ENCODE measurements around the gene USP25.

Gene USP25

DNA sequence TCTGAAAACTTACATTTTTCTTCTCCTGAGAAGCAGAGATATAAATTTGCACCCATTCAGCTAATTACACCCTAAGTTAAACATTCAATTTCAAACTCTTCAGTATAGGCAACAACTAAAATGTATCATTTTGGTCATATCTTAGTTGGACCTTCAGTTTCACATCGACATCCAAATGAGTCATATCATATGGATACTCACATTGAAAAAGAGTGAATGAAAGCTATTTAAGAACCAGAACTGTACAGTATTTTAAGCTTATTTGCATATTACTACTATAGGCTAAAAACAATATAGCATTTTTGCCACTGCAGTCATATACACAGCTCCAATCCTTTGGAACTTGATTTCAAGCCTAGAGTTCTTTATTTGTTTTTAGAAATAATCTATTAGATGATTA, 33.6 kb downstream of the USP25 start:
- DNase-seq (ENCODE audit: low read depth): no peak

GRCh38 chr21:15764878-15765277, 35.1 kb downstream of the USP25 start:
- DNase-seq (ENCODE audit: low read depth): no peak

DNA sequence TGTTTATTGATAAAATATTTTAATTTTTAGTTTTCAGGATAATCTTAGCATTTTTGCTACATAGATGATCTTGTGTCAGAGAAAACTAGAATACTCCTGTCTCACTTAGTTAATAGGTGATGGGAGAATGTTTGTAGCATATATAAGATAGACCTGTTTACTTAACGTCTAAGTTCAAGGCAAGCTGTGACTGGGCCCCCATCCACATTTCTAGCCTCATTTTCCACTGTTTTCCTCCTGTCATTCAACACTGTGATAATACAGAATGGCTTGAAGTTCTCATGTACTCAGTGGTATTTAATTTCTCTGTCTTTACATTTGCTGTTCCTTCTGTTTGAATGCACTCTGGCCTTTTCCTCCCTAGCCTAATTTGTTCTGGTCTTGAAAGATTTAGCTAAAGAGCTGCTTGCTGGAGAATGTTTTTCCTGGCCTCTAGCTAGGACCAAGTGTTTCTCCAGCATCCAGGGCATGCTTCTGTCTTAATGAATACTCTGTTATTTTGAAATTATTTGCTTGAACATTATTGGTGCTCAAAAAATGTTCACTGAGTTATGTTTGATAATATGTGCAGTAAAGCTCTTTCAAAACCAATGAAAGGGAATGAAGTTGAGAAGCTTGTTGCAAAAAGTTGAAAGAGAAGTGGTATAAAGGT, 37.3 kb downstream of the USP25 start:
- DNase-seq (ENCODE audit: low read depth): no peak

DNA sequence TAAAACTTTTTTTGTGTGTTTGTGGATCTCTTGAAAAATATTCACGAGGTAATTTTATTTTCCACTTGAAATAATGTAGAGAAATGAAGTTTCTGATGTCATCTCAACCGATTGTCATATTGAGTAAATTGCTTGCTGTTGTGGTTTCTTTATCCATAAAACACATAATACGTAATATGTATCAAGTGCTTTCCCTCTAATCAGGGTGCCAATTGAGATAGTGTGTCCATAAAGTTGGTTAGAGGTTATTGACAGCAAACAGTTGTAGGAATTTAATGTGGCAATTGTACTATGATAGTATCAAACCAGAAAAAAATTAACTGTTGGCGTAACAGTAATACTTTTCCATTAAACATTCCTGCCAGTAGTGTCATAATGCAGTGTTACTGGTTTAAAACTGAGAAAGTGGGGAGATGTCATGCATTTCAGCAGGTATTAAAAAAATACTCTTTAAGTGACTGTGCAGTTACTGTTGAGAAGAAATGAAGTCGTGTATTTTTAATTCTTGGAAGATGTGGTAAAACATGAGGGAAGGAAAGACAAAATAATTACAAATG, 38.3 kb downstream of the USP25 start:
- DNase-seq (ENCODE audit: low read depth): peak; percentile 29

- DNase-seq (ENCODE audit: low read depth): no peak
Measured at GRCh38 chr21:15768853-15769252, 39.1 kb downstream of the USP25 start.

- no peak for DNase-seq (ENCODE audit: low read depth)
Measured at GRCh38 chr21:15771311-15771710, 41.5 kb downstream of the USP25 start.

DNA sequence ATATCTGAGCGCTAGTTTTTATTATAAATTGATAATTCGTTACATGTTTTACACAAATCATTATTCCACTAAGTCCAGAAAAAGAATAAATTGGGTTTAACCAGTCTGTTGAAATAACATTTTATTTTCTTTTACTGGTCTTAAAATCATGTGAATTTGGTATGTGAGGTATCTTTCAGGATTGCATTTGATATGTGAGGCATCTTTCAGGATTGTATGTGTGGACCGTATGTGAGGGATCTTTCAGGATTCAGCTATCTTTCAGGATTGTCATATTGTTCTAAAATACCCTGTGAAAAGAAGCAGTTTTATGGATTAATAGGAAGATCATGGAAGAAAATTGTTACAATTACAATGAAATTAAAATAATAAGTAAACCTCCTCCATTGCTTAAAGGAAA, 42.9 kb downstream of the USP25 start:
- DNase-seq (ENCODE audit: low read depth): peak; percentile 43

GRCh38 chr21:15774590-15774989, 44.8 kb downstream of the USP25 start:
- peak; percentile 56 for DNase-seq (ENCODE audit: low read depth)

GRCh38 chr21:15775291-15775690, 45.5 kb downstream of the USP25 start:
- DNase-seq (ENCODE audit: low read depth): no peak

DNA sequence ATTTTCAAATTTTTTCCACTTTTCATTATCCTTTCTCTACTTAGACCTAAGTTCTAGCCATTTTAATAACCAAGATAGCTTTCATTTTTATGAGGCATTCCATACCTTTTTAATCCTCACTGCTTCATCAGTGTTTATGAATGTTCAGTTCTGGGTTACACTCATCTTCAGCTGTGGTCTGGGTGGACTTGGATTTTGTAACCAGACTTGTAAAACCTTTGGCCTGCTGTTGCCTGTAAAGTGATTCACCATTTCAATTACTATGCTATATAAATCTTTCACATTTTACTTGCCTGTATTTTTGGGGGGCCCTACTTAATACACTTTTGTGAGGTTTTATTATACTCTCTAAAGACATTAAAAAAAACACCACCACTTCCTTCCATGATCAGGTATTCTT, 46.2 kb downstream of the USP25 start:
- peak; percentile 90 for DNase-seq (ENCODE audit: low read depth)

- no peak for DNase-seq (ENCODE audit: low read depth)
Measured at GRCh38 chr21:15776818-15777217, 47.0 kb downstream of the USP25 start.

GRCh38 chr21:15781986-15782385, 52.2 kb downstream of the USP25 start:
- DNase-seq (ENCODE audit: low read depth): no peak

- peak; percentile 69 for DNase-seq (ENCODE audit: low read depth)
Measured at GRCh38 chr21:15788847-15789523, 59.2 kb downstream of the USP25 start.

DNA sequence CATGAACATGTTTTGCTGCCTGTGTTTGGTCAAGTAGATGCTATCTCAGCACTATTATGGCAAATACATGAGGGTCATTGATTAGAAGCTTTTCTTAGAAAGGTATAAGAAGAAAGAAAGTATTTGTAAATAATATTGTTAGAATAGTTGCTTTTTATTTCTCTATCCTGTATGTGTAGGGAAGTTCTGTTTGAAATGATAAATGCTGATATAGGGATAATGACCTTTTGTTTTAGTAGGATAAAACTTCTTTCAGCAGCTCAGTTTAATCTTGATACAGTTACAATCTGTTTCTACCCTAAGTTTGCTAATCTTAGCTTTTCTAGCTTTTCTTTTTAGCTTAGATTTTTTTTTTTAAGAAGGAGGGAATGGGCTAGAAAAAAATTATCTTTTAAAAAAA, 63.3 kb downstream of the USP25 start:
- no peak for DNase-seq (ENCODE audit: low read depth)

DNA sequence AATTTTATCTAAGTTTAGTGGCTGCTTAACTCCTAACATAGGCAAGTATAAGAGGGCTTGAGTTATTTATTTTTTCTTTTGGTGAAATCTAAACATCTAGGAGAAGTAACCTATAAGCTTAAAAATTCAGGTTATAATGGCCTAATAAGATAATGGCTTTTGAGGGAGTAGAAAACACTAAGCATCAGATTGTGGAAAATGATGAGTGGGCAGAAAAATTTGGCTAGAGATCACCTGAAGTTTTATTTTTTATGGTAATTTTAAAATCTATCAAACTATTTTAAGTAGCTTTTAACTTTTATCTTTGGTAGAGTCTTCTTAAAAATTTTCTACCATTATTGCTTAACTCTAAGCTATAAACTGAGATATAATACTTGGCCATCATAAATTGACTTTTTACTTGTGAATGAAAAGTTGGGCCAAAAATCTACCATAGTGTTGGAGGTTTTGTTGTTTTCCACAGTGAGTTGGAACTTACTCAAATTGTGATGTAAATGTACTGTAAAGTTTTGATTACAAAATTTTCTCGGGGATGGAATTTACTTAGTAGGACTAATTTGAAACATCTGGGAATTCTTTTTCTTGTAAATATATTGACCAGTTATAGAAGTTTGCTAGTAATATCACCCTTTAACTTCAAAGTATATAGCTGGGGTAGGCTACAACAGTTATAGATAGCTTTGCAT, 63.9 kb downstream of the USP25 start:
- DNase-seq (ENCODE audit: low read depth): peak; percentile 30

DNA sequence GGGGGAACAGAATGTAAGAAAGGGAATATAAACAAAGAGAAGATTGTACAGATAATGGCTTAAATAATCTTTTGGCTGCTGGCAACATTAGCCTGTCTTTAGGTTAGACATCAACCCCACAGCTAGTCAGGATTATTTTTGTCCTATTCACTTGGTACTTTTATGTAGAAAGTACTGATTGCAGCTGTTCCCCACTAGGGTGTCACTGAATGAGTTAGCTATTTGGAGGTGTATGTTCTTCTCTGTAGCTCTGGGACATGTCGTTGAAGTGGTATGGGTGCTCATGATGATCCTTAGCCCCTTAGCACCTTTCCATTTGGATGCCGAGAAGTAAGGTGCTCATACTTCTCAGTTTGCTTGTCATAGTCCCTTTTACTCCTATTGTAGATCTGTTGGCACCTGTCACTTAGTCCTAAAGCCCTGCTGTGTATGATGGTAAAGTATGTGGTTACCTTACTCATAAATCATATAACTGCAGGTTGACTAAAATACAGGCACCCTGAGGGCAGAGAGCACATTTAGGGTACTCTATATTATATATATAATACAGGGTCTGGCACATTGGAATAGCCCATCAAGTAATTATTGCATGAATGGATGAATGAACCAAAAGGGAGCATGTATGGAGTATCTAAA, 64.6 kb downstream of the USP25 start:
- DNase-seq (ENCODE audit: low read depth): no peak

DNA sequence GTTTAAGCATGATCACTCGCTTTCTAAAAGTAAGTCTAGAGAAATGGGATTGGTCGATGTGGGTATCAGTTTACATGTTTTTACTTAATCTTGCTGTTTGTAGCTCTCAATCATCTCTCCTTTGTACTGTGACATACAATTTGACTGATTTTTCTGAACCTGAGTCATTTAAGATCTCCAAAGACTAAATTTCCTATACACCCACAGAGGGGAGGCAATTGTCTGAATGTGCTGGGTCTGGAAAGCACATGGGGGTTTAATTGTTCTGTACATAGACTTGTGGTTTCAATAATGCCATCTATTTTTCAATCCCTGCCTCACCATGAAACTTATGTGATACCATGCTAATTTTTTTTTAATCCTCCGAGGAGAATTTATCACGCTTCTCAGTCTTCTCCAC, 65.8 kb downstream of the USP25 start:
- no peak for DNase-seq (ENCODE audit: low read depth)

- DNase-seq (ENCODE audit: low read depth): no peak
Measured at GRCh38 chr21:15797577-15798363, 68.0 kb downstream of the USP25 start.

DNA sequence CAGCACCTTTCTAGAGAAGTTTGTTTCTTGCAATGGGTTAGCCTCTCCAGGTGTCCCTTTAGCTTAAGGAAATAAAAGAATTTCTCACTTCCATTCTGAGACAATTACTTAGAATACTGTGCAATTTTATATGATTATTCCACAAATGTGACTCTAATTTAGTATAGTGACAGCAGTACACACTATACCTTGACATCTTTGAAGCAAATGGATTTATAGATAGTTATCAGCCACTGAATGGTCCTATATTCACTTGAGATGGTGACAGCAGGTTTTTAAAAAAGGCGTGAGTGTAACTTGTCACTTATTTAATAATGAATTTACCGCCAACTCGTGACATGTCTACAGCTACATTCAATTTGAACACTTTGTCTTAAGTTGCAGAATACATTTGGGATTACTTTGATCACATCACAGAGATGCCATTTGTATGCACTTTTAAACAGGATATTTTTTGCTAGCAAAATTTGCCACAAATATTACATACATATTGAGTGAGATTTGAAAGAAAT, 71.6 kb downstream of the USP25 start:
- DNase-seq (ENCODE audit: low read depth): no peak

DNA sequence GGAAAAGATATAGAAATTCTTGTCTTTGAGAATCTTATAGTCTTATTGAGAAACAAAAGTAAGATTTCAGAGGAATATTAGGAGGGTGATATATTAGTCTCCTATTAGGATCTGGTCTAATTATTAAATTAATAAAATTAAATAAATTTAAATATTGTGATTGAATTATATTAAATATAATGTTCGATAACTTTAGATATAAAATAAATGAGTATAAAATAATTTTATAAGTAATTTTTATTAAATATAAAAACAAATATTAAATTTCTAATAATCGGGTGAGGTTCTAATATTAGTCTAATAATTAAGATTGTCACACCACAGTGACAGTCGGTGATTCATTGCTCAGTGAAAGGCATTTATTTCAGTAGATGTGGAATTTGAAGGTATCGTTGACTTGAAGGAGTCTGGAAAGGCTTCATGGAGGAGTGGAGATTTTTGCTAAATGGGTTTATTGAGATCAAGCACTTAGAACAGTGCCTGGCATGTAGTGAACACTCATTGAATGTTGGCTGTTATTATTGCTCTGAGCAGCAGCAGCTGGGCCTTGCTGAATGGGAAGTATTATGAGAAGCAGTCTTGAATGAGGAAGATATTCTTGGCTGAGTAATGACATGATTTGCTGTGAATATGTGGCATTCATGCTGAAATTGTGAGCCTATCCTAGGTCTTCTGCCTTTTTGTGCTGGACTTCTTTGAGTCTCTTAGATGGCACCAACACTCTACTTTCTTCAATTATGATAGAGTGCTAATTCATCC, 74.6 kb downstream of the USP25 start:
- DNase-seq (ENCODE audit: low read depth): no peak

DNA sequence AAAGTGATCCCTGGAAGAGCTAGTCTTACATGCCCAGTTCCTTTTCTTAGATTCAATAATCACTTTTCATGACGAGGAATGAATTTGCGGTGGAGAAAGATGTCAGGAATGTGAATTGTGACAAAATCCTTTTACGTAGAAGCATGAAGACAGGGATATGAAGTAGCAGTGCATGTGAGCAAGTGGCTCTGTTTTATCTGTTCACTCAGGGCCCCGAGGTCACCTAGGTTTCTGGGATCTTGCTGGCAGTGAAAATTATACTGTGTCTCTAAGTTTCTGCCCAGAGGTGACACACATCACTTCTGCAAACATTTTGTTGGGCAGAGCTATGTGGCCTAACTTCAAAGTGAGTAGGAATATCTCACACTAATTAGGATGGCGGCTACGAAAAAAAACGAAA, 79.3 kb downstream of the USP25 start:
- no peak for DNase-seq (ENCODE audit: low read depth)

All from EH (cell line).